ENCODE measurements around the gene RNF40.

DNA sequence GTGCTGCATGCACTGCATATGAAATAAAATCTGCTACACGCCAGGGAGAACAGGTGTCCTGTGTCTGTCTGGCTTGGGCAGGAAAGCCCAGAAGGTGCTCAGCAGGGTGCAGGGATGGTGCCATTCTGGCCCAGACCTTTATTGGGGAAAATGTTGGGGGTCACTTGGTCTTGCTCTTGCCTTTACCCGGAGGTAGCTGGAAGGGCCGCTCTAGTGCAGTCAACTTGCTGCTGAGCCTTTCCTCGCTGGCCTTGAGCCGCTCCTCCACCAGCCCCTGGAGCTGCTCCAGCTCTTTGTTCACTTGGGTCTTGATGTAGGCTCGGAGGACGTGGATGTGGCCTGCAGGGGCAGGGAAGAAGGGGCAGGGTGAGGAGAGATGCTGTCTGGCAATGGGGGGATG lies 4.8 kb upstream of the RNF40 start:
- TF ChIP-seq, protein P1, sequence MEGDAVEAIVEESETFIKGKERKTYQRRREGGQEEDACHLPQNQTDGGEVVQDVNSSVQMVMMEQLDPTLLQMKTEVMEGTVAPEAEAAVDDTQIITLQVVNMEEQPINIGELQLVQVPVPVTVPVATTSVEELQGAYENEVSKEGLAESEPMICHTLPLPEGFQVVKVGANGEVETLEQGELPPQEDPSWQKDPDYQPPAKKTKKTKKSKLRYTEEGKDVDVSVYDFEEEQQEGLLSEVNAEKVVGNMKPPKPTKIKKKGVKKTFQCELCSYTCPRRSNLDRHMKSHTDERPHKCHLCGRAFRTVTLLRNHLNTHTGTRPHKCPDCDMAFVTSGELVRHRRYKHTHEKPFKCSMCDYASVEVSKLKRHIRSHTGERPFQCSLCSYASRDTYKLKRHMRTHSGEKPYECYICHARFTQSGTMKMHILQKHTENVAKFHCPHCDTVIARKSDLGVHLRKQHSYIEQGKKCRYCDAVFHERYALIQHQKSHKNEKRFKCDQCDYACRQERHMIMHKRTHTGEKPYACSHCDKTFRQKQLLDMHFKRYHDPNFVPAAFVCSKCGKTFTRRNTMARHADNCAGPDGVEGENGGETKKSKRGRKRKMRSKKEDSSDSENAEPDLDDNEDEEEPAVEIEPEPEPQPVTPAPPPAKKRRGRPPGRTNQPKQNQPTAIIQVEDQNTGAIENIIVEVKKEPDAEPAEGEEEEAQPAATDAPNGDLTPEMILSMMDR (IDR thresholded peaks at IDR 0.05), result no peak
- TF ChIP-seq POLR2A (IDR thresholded peaks at IDR 0.05), result no peak
